Mammary epithelial cell (primary cell): ENCODE measurements around the gene LDLR.

Source experiments
- EZH2 ChIP-seq: IDR thresholded peaks from 2 replicates; pipeline ENCODE4 v1.6.1; 2012; ENCODE audit warnings: low read length, inconsistent platforms, borderline replicate concordance
- TF ChIP-seq, protein P1 (sequence below), 2 donors: IDR thresholded peaks in 1 of 2; conservative IDR thresholded peaks in 1 of 2; 2 replicates each; pipeline ENCODE4 v1.5.1; 2011 to 2012; ENCODE audit warnings: inconsistent platforms in 2 of 2, low read length in 2 of 2, mild to moderate bottlenecking in 2 of 2, control low read depth in 1 of 2, low read depth in 1 of 2; ENCODE audit not compliant: insufficient read depth in 1 of 2; ENCODE audit errors: extremely low read depth in 1 of 2

DNA sequence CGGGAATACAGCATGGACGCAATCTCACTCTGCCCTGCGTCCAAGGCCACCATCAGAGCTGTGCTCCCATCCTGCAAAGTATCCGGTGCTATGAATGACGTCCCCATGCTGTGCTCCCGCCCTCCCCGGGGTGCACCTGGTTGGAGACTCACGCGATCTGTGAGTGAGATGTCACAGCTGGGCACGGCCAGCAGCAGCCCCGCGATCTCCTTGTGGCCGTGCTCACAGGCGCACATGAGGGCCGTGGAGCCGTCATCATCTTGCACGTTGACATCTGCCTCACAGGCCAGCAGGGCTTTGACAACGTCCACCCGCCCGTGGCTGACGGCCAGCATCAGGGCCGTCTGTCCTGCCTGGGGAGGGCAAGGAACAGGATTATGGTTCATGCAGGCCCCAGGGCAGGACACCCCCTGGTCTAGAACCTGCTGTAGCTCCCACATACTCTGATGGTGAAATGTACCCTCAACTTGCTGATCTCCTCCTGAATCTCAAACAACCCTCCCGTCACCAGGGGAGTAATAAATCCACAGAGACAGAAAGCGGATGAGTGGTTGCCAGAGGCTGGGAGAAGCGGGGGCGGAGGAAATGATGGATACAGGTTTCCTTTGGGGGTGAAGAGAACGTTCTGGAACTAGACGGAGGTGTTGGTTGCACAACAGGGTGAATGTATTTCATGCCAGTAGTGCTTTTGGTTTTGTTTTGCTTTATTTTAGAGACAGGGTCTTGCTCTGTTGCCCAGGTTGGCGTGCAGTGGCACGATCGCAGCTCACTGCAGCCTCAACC lies 80.8 kb downstream of the LDLR start:
- TF ChIP-seq EZH2, result no peak
- TF ChIP-seq, protein P1, sequence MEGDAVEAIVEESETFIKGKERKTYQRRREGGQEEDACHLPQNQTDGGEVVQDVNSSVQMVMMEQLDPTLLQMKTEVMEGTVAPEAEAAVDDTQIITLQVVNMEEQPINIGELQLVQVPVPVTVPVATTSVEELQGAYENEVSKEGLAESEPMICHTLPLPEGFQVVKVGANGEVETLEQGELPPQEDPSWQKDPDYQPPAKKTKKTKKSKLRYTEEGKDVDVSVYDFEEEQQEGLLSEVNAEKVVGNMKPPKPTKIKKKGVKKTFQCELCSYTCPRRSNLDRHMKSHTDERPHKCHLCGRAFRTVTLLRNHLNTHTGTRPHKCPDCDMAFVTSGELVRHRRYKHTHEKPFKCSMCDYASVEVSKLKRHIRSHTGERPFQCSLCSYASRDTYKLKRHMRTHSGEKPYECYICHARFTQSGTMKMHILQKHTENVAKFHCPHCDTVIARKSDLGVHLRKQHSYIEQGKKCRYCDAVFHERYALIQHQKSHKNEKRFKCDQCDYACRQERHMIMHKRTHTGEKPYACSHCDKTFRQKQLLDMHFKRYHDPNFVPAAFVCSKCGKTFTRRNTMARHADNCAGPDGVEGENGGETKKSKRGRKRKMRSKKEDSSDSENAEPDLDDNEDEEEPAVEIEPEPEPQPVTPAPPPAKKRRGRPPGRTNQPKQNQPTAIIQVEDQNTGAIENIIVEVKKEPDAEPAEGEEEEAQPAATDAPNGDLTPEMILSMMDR (conservative IDR thresholded peaks at IDR 0.05 in 1 of 2, IDR thresholded peaks at IDR 0.05 in 1 of 2; ENCODE audit: extremely low read depth in 1 of 2, insufficient read depth in 1 of 2, low read depth in 1 of 2, low read length in 2 of 2), result no peak
